Fibroblast of skin of right quadriceps (primary cell): ENCODE results near the gene NUP188.
A peak's percentile ranks its signal among the peaks of the same experiment; 100 is the strongest.
"Not testable (repeated sequence)": the region's sequence is repeated elsewhere in the genome, so short reads cannot be mapped to it uniquely, and the experiment has no call there.

ENCODE experiments used
- DNase-seq: peaks from one replicate; pipeline ENCODE4 v3.0.0-alpha.2; 2013

The NUP188 gene

GRCh38 chr9:128946571-128947276, 775 bp upstream of the NUP188 start:
- no peak for DNase-seq

GRCh38 chr9:128947277-128947526, 297 bp upstream of the NUP188 start:
- DNase-seq, result no peak

GRCh38 chr9:128961403-128961802, 13.9 kb downstream of the NUP188 start:
- DNase-seq, result not testable (repeated sequence)

- no peak for DNase-seq
Measured at GRCh38 chr9:128969491-128969890, 22.0 kb downstream of the NUP188 start.

- DNase-seq, result peak; percentile 59
Measured at GRCh38 chr9:128972956-128973355, 25.5 kb downstream of the NUP188 start.

- no peak for DNase-seq
Measured at GRCh38 chr9:128979111-128979510, 31.6 kb downstream of the NUP188 start.

- DNase-seq, result no peak
Measured at GRCh38 chr9:128983536-128983935, 36.0 kb downstream of the NUP188 start.

- no peak for DNase-seq
Measured at GRCh38 chr9:128986671-128987070, 39.2 kb downstream of the NUP188 start.

GRCh38 chr9:128987805-128988204, 40.3 kb downstream of the NUP188 start:
- peak; percentile 76 for DNase-seq

GRCh38 chr9:128992995-128993394, 45.5 kb downstream of the NUP188 start:
- DNase-seq, result no peak

- DNase-seq, result no peak
Measured at GRCh38 chr9:128995791-128996190, 48.3 kb downstream of the NUP188 start.

- DNase-seq, result no peak
Measured at GRCh38 chr9:128998462-128998861, 51.0 kb downstream of the NUP188 start.

GRCh38 chr9:128999581-129000206, 52.2 kb downstream of the NUP188 start:
- DNase-seq, result no peak

- DNase-seq, result no peak
Measured at GRCh38 chr9:129001504-129002325, 54.2 kb downstream of the NUP188 start.

GRCh38 chr9:129002992-129003391, 55.5 kb downstream of the NUP188 start:
- DNase-seq, result no peak

- DNase-seq, result not testable (repeated sequence)
Measured at GRCh38 chr9:129004173-129004572, 56.7 kb downstream of the NUP188 start.

- DNase-seq, result no peak
Measured at GRCh38 chr9:129005336-129005997, 58.0 kb downstream of the NUP188 start.

GRCh38 chr9:129006328-129007034, 59.0 kb downstream of the NUP188 start:
- peak; percentile 66 for DNase-seq

GRCh38 chr9:129007035-129007765, 59.7 kb downstream of the NUP188 start:
- no peak for DNase-seq

- no peak for DNase-seq
Measured at GRCh38 chr9:129007766-129008468, 60.4 kb downstream of the NUP188 start.

GRCh38 chr9:129008469-129008965, 61.0 kb downstream of the NUP188 start:
- DNase-seq, result no peak
